OCI-LY3 (cell line): ENCODE results near the gene PHLDB1.
A peak's percentile ranks its signal among the peaks of the same experiment; 100 is the strongest.

Experiments
- H2AFZ ChIP-seq: fragments of 200-600, 300-600 bp; shearing (Covaris generic); 2 replicates; pipeline ENCODE4 v1.6.0; 2014; ENCODE audit warnings: antibody characterized with exemption, low read depth, low read length
- H3K27ac ChIP-seq: fragments of 200-600, 300-600 bp; sonication (generic); 2 replicates; pipeline ENCODE4 v1.5.1; 2014; ENCODE audit warnings: mild to moderate bottlenecking, low read length, moderate library complexity, mixed read lengths
- H3K27me3 ChIP-seq: fragments of 200-600, 300-600 bp; sonication (generic); 2 replicates; pipeline ENCODE4 v1.6.1; 2014; ENCODE audit warnings: low read depth, low read length, mixed read lengths
- H3K36me3 ChIP-seq: fragments of 200-600, 300-600 bp; sonication (generic); replicated peaks from 2 replicates; pipeline ENCODE3; 2014; ENCODE audit warnings: low read depth, low read length, mixed read lengths
- H3K4me1 ChIP-seq: fragments of 300-600, 200-600 bp; sonication (generic); 2 replicates; pipeline ENCODE4 v1.6.1; 2014; ENCODE audit warnings: low read length, mixed read lengths
- H3K4me2 ChIP-seq: fragments of 200-600, 300-600 bp; sonication (generic); 2 replicates; pipeline ENCODE4 v1.6.1; 2014; ENCODE audit warnings: low read length, mixed read lengths
- H3K4me3 ChIP-seq: fragments of 300-600, 200-600 bp; sonication (generic); 2 replicates; pipeline ENCODE4 v1.5.1; 2014; ENCODE audit warnings: antibody characterized with exemption, mild to moderate bottlenecking, low read length, moderate library complexity
- H3K79me2 ChIP-seq: fragments of 300-600, 200-600 bp; shearing (Covaris generic); 2 replicates; pipeline ENCODE4 v1.6.1; 2014; ENCODE audit warnings: mild to moderate bottlenecking, low read length, mixed read lengths
- H3K9ac ChIP-seq: fragments of 300-600, 200-600 bp; shearing (Covaris generic); 2 replicates; pipeline ENCODE4 v1.6.0; 2014; ENCODE audit warnings: mild to moderate bottlenecking, low read length, moderate library complexity
- H3K9me3 ChIP-seq: fragments of 200-600, 300-600 bp; shearing (Covaris generic); 2 replicates; pipeline ENCODE4 v1.6.1; 2014; ENCODE audit warnings: low read length, mixed read lengths; ENCODE audit not compliant: insufficient read depth
- H4K20me1 ChIP-seq: fragments of 200-600, 300-600 bp; sonication (generic); 2 replicates; pipeline ENCODE4 v1.6.1; 2016; ENCODE audit warnings: low read length, mixed read lengths; ENCODE audit not compliant: insufficient read depth
- CTCF ChIP-seq: fragments of 200-600, 300-600 bp; sonication (generic); IDR thresholded peaks from 2 replicates; pipeline ENCODE4 v1.5.1; 2014; ENCODE audit warnings: antibody characterized with exemption, low read length, low read depth
- EZH2phosphoT487 ChIP-seq: fragments of 200-600 bp; shearing (Covaris generic); IDR thresholded peaks from 2 replicates; pipeline ENCODE4 v1.6.1; 2018; ENCODE audit warnings: antibody characterized with exemption, mixed run types, low read depth

PHLDB1 gene

DNA sequence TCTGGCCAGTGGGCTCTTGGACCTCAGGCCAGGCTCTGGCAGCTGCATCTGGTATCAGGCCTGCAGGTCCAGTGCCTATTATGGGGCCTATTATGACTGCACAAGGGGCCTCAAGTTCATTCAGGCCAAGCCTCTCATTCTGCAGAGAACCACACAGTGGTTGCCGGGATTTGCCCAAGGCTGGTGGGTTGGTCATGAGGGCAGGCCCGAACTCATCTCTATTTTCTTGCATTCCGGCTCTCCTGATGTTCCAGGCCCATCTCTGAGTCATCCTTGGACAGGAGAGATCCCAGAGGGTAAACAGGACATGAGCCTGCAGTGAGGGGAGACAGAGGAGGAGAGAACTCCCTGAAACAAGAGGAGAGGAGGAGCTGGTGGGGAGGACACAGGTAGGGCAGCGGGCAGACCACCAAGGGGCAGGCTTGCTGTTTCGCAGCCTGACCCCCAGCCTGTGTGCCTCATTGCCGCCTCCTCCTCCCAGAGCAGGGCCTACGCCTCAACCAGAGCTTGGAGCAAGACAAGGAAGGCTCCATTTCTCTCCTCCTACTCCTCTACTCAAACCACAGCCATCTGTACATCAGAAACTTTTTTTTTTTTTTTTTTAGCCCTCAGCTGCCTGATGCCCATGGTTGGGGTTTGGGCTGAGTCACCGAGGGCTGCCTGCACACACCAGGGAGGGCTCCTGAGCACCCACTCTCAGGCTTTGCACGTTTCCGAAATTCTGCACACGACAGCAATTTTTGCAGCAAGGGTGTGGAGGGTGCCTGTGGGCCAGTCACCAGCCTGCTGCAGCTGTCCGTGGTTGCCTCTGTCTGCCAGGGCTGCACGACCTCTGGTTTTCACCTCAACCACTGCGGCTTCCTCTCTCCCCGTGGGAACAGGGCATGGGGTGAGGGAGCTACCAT lies 84.8 kb downstream of the PHLDB1 start:
- Histone ChIP-seq H3K9me3 (no peaks in the 10 kb centered on the region), H3K4me2 (no peak overlapping the region), H3K4me1 (peaks cover 34% of the 10 kb centered on the region), H3K4me3 (no peak overlapping the region), H3K36me3 (no peaks in the 10 kb centered on the region), H4K20me1 (no peaks in the 10 kb centered on the region), H2AFZ (no peak overlapping the region), H3K9ac (no peak overlapping the region), H3K79me2 (no peaks in the 10 kb centered on the region), H3K27me3 (no peaks in the 10 kb centered on the region), H3K27ac (no peak overlapping the region)
- TF ChIP-seq CTCF (no peak), EZH2phosphoT487 (no peak)

DNA sequence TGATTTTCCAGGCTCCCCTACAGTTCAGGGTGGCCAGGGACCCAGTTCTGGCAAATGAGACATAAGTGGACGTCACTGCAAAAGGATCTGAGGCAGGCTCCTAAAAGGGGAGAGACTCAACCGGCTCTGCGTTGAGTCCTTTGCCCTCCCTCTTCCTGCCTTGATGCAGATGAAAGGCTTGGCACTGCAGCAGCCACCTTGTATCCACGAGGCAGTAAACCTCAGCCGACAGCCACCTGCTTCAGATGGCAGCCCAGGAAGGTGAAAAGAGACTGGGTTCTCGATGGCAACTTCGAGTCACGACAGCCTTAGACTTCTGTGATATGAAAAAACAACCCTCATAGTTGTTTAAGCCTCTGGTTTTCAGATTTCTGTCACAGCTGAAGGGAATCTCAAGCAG lies 86.8 kb downstream of the PHLDB1 start:
- H2AFZ ChIP-seq = no peak overlapping the region
- no peak overlapping the region for H3K4me3 ChIP-seq
- H3K27me3 ChIP-seq = no peaks in the 10 kb centered on the region
- H3K27ac ChIP-seq = no peak overlapping the region
- H3K4me2 ChIP-seq = no peak overlapping the region
- no peak overlapping the region for H3K9ac ChIP-seq
- no peaks in the 10 kb centered on the region for H3K79me2 ChIP-seq
- no peaks in the 10 kb centered on the region for H4K20me1 ChIP-seq
- H3K4me1 ChIP-seq = peaks cover 34% of the 10 kb centered on the region
- no peak for TF ChIP-seq CTCF
- no peak for TF ChIP-seq EZH2phosphoT487
- H3K36me3 ChIP-seq = no peaks in the 10 kb centered on the region
- no peaks in the 10 kb centered on the region for H3K9me3 ChIP-seq

- no peak for TF ChIP-seq CTCF
- TF ChIP-seq EZH2phosphoT487 = no peak
- Histone ChIP-seq H4K20me1 (no peaks in the 10 kb centered on the region), H3K79me2 (no peaks in the 10 kb centered on the region), H3K4me3 (no peak overlapping the region), H3K9me3 (no peaks in the 10 kb centered on the region), H3K4me2 (no peak overlapping the region), H3K4me1 (peaks cover 38% of the 10 kb centered on the region), H2AFZ (no peak overlapping the region), H3K27me3 (no peaks in the 10 kb centered on the region), H3K36me3 (no peaks in the 10 kb centered on the region), H3K9ac (no peak overlapping the region), H3K27ac (no peak overlapping the region)
These were observed 87.4 kb downstream of the PHLDB1 start for GRCh38 chr11:118694771-118695170.

DNA sequence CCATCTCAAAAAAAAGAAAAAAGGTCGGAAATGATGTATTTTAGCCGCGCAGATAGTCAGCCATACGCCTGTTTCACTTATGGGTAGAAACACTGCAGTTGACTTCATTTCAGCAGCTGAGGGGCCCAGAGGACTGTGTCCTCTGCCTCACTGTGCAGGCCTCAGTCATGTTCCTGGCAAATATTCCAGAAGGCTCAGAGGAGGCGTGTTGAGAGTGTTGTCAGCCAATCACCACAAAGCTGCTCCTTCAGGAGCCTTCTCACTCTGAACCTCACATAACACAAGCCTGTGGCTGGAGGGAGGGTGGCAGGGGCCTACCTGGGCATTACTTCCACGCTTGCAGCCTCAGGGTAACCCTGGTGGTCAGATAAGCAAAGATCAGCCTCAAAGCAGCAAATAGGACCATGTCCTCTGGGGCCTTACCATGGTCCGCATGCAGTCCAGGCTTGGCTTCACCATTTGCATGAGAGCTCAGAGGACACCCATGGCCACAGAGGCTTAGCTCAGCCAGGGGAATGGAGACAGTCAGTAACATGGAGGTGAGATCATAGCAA lies 89.3 kb downstream of the PHLDB1 start:
- H3K4me1 ChIP-seq = peaks cover 37% of the 10 kb centered on the region
- peak overlapping the region; percentile 9; the same call in 1 of the 2 replicates for H3K4me2 ChIP-seq
- H3K27ac ChIP-seq = no peak overlapping the region
- no peak overlapping the region for H3K4me3 ChIP-seq
- no peaks in the 10 kb centered on the region for H3K36me3 ChIP-seq
- H3K79me2 ChIP-seq = no peaks in the 10 kb centered on the region
- peak overlapping the region; percentile 71; the same call in 1 of the 2 replicates for H2AFZ ChIP-seq
- H3K27me3 ChIP-seq = no peaks in the 10 kb centered on the region
- H4K20me1 ChIP-seq = no peaks in the 10 kb centered on the region
- no peaks in the 10 kb centered on the region for H3K9me3 ChIP-seq
- H3K9ac ChIP-seq = no peak overlapping the region
- no peak for TF ChIP-seq EZH2phosphoT487
- no peak for TF ChIP-seq CTCF
